ENCODE measurements around the gene WFIKKN1.

The WFIKKN1 gene

DNA sequence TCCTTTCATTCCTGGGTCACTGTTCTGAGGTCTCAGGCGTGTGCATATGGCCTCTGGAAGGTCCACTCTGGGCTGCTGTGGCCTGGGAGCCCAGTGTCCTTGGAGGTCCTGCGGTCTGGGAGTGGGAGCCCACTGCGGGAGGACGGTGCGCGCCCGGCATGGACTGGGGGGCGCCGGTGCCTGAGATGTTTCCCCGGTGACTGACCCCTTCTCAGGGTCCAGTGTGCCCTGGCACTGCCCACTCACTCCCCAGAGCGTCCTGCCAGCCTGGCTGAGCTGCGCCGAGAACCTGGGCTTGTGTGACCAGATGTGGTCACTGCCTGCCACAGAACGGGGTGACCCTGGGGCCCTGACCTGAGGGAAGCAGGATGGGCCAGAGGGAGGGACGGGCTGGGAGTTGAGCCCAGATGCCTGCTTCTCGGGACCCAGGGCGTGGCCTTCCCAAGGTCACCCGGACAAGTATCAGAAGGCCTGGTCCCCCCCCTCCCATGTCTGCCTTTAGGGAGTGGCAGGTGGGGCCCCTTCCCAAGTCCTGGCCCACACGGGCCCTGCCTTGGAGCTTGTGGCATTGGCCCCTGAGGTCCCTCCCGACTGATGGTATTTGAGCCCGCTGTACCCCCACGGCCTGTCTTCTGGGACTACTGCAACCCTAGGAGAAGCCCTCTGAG, 43.6 kb downstream of the WFIKKN1 start:
- no peak for DNase-seq (ENCODE audit: low read depth)

GRCh38 chr16:674968-675883, 44.4 kb downstream of the WFIKKN1 start, which contains the start of gene RHBDL1:
Gene RHBDL1, plus strand, starts transcription at chr16:675671. Its CDS starts 120 bp downstream, at chr16:675791.
- DNase-seq (ENCODE audit: low read depth): peak; percentile 43

DNA sequence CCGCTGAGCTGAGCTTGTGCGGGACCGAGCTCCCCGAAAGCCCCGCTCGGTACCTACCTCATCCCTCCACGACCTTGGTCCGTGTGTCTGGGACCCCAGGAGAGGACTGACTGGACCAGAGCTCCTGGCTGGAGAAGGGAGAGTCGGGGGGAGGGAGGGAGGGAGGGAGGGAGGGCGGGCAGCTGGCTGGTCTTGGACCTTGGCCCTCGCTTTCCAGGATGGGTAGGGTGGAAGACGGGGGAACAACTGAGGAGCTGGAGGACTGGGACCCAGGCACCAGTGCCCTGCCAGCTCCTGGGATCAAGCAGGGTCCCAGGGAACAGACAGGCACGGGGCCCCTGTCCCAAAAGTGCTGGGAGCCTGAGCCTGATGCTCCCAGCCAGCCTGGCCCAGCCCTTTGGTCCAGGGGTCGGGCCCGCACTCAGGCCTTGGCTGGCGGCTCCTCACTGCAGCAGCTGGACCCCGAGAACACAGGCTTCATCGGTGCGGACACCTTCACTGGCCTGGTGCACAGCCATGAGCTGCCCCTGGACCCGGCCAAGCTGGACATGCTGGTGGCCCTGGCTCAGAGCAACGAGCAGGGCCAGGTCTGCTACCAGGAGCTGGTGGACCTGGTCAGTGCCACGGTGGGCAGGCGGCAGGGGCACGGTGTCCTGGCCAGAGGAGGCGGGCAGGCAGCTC, 45.2 kb downstream of the WFIKKN1 start:
- DNase-seq (ENCODE audit: low read depth): no peak

- no peak for DNase-seq (ENCODE audit: low read depth)
These were observed 45.7 kb downstream of the WFIKKN1 start for GRCh38 chr16:676565-676902.

- DNase-seq (ENCODE audit: low read depth): no peak
These were observed 46.1 kb downstream of the WFIKKN1 start for GRCh38 chr16:676913-677312.

DNA sequence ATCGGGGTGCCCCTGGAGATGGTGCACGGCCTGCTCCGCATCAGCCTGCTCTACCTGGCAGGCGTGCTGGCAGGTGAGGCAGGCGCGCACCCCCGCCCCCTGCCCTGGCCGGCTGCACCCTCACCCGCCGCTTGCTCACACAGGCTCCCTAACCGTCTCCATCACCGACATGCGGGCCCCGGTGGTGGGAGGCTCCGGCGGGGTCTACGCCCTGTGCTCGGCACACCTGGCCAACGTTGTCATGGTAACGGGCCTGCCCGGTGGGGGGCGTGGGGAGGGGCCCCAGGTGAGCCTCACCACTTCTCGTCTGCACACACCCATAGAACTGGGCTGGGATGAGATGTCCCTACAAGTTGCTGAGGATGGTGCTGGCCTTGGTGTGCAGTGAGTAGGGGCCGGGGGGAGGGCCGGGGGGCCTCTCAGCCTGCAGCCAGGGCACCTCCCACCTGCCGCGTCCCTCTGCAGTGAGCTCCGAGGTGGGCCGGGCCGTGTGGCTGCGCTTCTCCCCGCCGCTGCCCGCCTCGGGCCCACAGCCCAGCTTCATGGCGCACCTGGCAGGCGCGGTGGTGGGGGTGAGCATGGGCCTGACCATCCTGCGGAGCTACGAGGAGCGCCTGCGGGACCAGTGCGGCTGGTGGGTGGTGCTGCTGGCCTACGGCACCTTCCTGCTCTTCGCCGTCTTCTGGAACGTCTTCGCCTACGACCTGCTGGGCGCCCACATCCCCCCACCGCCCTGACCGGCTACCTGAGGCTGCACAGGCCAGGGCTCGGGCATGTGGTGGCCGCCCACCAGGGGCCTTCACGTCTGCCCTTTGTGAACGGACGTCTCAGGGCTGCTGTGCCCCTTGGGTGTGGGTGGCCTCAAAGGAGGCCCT, 46.8 kb downstream of the WFIKKN1 start:
- no peak for DNase-seq (ENCODE audit: low read depth)

DNA sequence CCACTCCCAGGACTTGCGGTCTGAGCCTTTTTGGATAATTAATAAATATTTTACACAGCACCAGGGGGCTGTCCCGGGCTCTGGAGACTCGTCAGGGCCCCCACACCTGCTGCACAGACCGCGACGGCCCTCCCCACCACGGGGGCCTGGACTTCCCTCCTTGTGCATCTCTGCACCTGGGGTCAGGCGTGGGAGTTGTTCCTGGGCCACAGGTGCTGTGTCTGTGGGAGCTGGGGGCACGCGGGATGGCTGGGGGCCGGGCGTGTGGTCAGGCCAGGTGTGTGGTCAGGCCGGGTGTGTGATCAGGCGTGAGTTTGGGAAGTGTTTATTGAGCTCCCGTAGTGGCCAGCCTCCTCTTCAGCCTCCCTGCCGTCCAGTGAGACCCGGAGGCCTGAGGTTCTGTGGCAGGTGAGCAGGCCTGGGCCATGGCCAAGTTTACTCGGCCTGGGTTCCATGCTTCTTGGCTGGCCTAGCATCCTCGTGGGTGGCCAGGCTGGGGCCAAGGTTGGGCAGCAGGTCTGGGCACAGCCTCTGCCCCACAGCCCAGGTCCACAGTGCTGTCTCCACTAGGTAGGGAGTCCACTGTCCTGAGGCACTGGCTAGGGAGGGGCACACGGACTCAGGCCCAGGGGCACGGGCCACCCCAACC, 47.5 kb downstream of the WFIKKN1 start:
- DNase-seq (ENCODE audit: low read depth): no peak

- peak; percentile 42 for DNase-seq (ENCODE audit: low read depth)
These were observed 48.4 kb downstream of the WFIKKN1 start for GRCh38 chr16:678858-679813.

DNA sequence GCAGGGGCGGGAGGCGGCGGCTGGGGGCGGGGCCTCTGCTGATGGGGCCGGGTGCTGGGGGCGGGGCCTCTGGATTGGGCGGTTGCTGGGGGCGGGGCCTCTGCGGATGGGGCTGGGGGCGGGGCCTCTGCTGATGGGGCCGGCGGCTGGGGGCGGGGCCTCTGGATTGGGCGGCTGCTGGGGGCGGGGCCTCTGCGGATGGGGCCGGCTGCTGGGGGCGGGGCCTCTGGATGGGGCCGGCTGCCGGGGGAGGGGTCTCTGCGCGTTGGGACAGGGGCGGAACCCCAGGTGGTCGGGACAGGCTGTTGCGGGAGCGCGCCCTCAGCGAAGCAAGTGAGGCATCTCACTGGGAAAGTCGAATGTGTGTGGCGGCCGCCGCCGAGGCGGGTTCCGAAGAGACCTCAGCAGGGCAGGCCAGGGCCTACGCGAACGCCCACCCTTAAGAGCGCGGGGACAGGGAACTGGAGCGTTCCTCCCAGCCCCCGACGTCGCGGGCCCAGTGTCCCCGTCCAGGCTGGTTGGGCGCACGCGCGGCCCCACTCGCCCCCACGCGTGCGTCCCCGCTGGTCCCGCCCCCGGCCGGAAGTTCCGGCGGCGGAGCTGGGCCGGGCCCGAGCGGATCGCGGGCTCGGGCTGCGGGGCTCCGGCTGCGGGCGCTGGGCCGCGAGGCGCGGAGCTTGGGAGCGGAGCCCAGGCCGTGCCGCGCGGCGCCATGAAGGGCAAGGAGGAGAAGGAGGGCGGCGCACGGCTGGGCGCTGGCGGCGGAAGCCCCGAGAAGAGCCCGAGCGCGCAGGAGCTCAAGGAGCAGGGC, 49.2 kb downstream of the WFIKKN1 start, which contains the start of gene STUB1:
Gene STUB1 (plus strand): TSS at position 597 of the 811 bp plus-strand sequence. CDS start 116 bp downstream, at position 713.
- peak; percentile 88 for DNase-seq (ENCODE audit: low read depth)

GRCh38 chr16:680625-680945, 49.8 kb downstream of the WFIKKN1 start:
- DNase-seq (ENCODE audit: low read depth): no peak

DNA sequence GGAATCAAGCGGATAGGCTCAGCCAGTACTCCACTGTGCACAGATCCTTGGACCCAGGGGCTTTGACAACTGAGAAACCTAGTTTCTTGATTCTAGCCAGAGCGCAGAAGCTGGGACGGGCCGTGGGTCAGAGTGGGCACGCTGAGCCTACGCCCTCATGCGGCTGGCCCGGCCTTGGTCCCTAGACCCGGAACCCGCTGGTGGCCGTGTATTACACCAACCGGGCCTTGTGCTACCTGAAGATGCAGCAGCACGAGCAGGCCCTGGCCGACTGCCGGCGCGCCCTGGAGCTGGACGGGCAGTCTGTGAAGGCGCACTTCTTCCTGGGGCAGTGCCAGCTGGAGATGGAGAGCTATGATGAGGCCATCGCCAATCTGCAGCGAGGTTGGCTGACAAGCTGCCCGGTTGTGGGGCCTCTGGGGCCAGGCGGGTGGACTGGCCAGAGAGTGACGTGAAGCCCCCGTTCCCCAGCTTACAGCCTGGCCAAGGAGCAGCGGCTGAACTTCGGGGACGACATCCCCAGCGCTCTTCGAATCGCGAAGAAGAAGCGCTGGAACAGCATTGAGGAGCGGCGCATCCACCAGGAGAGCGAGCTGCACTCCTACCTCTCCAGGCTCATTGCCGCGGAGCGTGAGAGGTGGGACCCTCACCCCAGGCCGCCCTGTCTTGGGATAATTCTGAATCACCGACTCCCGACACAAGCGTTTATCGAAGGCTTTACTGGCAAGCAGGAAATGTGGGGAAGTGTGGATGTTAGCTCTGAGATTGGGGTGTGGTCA, 50.4 kb downstream of the WFIKKN1 start:
- peak; percentile 65 for DNase-seq (ENCODE audit: low read depth)

GRCh38 chr16:681746-682427, 51.1 kb downstream of the WFIKKN1 start:
- DNase-seq (ENCODE audit: low read depth): no peak

GRCh38 chr16:682493-683395, 52.0 kb downstream of the WFIKKN1 start:
- no peak for DNase-seq (ENCODE audit: low read depth)

GRCh38 chr16:683396-684070, 52.7 kb downstream of the WFIKKN1 start:
- no peak for DNase-seq (ENCODE audit: low read depth)

All from fibroblast of gingiva (primary cell).